M059J (cell line): ENCODE results near the gene TOR2A. TPM values are rescaled to one million over a fixed set of nuclear protein-coding genes. Genes with fewer than 3 reads are reported as not detected.

Source experiments
- DNase-seq: peaks from one replicate; pipeline ENCODE4 v3.0.0-alpha.2; 2012; ENCODE audit warnings: low read depth
- total RNA-seq: library from RNA; depleted of rRNA; stranded (reverse); fragments of >200 nt; shearing (Covaris generic); gene quantifications from 2 replicates; pipeline ENCODE4 v1.2.3, GENCODE V29; 2014

TOR2A gene
- total RNA-seq, 1 experiment from 2014 or later: 12.3 TPM

- no peak for DNase-seq
These were observed 14.2 kb downstream of the TOR2A start for GRCh38 chr9:127720865-127721227.

- no peak for DNase-seq
These were observed 14.8 kb downstream of the TOR2A start for GRCh38 chr9:127720031-127720864.

- DNase-seq: peak; percentile 33
These were observed 17.3 kb downstream of the TOR2A start for GRCh38 chr9:127717766-127718165.

GRCh38 chr9:127716412-127716811 is 18.7 kb downstream of the TOR2A start:
- DNase-seq: no peak

- DNase-seq: peak; percentile 96
These were observed 19.4 kb downstream of the TOR2A start, which contains the start of the genes PTRH1 and TTC16 for GRCh38 chr9:127715470-127716337. Gene PTRH1 (minus strand): TSS chr9:127715663. CDS start chr9:127715639, 24 bp downstream. Gene TTC16 (plus strand): TSS chr9:127716079. CDS start chr9:127716146, 67 bp downstream.

- no peak for DNase-seq
These were observed 20.1 kb downstream of the TOR2A start for GRCh38 chr9:127714951-127715469.

- DNase-seq: no peak
These were observed 20.9 kb downstream of the TOR2A start for GRCh38 chr9:127714020-127714750.

GRCh38 chr9:127712867-127713266 is 22.2 kb downstream of the TOR2A start:
- no peak for DNase-seq

- no peak for DNase-seq
These were observed 22.7 kb downstream of the TOR2A start for GRCh38 chr9:127712371-127712770.

GRCh38 chr9:127711831-127712274 is 23.2 kb downstream of the TOR2A start:
- no peak for DNase-seq

- DNase-seq: no peak
These were observed 23.8 kb downstream of the TOR2A start for GRCh38 chr9:127711226-127711701.

GRCh38 chr9:127710204-127710783 is 24.8 kb downstream of the TOR2A start:
- DNase-seq: no peak

- no peak for DNase-seq
These were observed 26.0 kb downstream of the TOR2A start for GRCh38 chr9:127708952-127709587.

GRCh38 chr9:127707766-127708165 is 27.3 kb downstream of the TOR2A start:
- no peak for DNase-seq

- DNase-seq: peak; percentile 56
These were observed 28.3 kb downstream of the TOR2A start, which contains the start of gene CFAP157 for GRCh38 chr9:127706836-127707241. Gene CFAP157 (plus strand): TSS chr9:127706988. CDS start chr9:127707032, 44 bp downstream.

- no peak for DNase-seq
These were observed 29.3 kb downstream of the TOR2A start for GRCh38 chr9:127705577-127706379.

- no peak for DNase-seq
These were observed 31.7 kb downstream of the TOR2A start for GRCh38 chr9:127703289-127703946.

- no peak for DNase-seq
These were observed 34.4 kb downstream of the TOR2A start for GRCh38 chr9:127700594-127701255.
